ENCODE results near the gene ZSCAN16. TPM values are rescaled to one million over a fixed set of nuclear protein-coding genes. Genes with fewer than 3 reads are reported as not detected.
A peak's percentile ranks its signal among the peaks of the same experiment; 100 is the strongest.

Gene ZSCAN16
- total and polyA plus RNA-seq, 10 of the 15 experiments (the other 5 are each of a cell fraction or from before 2014, with no cell fraction given): 4.6 to 13.8 (median 10.3) TPM

- no peak for TF ChIP-seq ZNF592 (IDR thresholded peaks at IDR 0.05)
- no peak for TF ChIP-seq SUZ12 (IDR thresholded peaks at IDR 0.05; ENCODE audit: unreplicated experiment)
- no peak for TF ChIP-seq NR2C2 (IDR thresholded peaks at IDR 0.05; ENCODE audit: borderline replicate concordance, control insufficient read depth, insufficient read length, low read depth)
- no peak for TF ChIP-seq DPF2 (IDR thresholded peaks at IDR 0.05)
- no peak for TF ChIP-seq JUND (IDR thresholded peaks at IDR 0.05; ENCODE audit: low read depth, low read length)
- peak; percentile 84 for TF ChIP-seq POLR2A (IDR thresholded peaks at IDR 0.05; ENCODE audit: low read depth, low read length)
- TF ChIP-seq FOS (IDR thresholded peaks at IDR 0.05; ENCODE audit: borderline replicate concordance, extremely low read depth, insufficient read length): no peak
- no peak for TF ChIP-seq MTA3 (IDR thresholded peaks at IDR 0.05; ENCODE audit: borderline replicate concordance, low read length)
- no peak for TF ChIP-seq RELB (IDR thresholded peaks at IDR 0.05; ENCODE audit: low read depth)
- no peak for TF ChIP-seq IRF5 (IDR thresholded peaks at IDR 0.05; ENCODE audit: borderline replicate concordance)
- TF ChIP-seq SMAD5 (IDR thresholded peaks at IDR 0.05; ENCODE audit: low read depth): no peak
- TF ChIP-seq SP1 (IDR thresholded peaks at IDR 0.05; ENCODE audit: low read depth, low read length): no peak
- no peak; the same call in 1 of the 2 replicates for TF ChIP-seq ZNF207 (IDR thresholded peaks at IDR 0.05; ENCODE audit: borderline replicate concordance)
- no peak for TF ChIP-seq TCF12 (IDR thresholded peaks at IDR 0.05; ENCODE audit: low read depth, low read length)
- no peak for TF ChIP-seq BCL11A (IDR thresholded peaks at IDR 0.05; ENCODE audit: low read depth, low read length)
- TF ChIP-seq KAT2A (conservative IDR thresholded peaks at IDR 0.05; ENCODE audit: control insufficient read depth, low read depth, low read length): no peak
- TF ChIP-seq, protein P1, sequence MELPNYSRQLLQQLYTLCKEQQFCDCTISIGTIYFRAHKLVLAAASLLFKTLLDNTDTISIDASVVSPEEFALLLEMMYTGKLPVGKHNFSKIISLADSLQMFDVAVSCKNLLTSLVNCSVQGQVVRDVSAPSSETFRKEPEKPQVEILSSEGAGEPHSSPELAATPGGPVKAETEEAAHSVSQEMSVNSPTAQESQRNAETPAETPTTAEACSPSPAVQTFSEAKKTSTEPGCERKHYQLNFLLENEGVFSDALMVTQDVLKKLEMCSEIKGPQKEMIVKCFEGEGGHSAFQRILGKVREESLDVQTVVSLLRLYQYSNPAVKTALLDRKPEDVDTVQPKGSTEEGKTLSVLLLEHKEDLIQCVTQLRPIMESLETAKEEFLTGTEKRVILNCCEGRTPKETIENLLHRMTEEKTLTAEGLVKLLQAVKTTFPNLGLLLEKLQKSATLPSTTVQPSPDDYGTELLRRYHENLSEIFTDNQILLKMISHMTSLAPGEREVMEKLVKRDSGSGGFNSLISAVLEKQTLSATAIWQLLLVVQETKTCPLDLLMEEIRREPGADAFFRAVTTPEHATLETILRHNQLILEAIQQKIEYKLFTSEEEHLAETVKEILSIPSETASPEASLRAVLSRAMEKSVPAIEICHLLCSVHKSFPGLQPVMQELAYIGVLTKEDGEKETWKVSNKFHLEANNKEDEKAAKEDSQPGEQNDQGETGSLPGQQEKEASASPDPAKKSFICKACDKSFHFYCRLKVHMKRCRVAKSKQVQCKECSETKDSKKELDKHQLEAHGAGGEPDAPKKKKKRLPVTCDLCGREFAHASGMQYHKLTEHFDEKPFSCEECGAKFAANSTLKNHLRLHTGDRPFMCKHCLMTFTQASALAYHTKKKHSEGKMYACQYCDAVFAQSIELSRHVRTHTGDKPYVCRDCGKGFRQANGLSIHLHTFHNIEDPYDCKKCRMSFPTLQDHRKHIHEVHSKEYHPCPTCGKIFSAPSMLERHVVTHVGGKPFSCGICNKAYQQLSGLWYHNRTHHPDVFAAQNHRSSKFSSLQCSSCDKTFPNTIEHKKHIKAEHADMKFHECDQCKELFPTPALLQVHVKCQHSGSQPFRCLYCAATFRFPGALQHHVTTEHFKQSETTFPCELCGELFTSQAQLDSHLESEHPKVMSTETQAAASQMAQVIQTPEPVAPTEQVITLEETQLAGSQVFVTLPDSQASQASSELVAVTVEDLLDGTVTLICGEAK (IDR thresholded peaks at IDR 0.05; ENCODE audit: borderline replicate concordance): peak; percentile 73
- TF ChIP-seq IRF3 (IDR thresholded peaks at IDR 0.05): no peak
- no peak for TF ChIP-seq SIN3A (IDR thresholded peaks at IDR 0.05; ENCODE audit: low read depth, low read length)
These were observed 37.1 kb downstream of the ZSCAN16 start (continued) for GRCh38 chr6:28161410-28162079.

Data from GM12878 (cell line).